ENCODE data around the gene CEBPZ.
"Not testable (repeated sequence)": the region's sequence is repeated elsewhere in the genome, so short reads cannot be mapped to it uniquely, and the experiment has no call there.

The CEBPZ gene

GRCh38 chr2:37231241-37232130 lies at the start of gene CEBPZ, which contains the start of gene NDUFAF7:
Gene CEBPZ (minus strand): TSS chr2:37231596. CDS start chr2:37231567, 29 bp downstream.
Gene NDUFAF7 (plus strand): TSS chr2:37231658. CDS start chr2:37231706, 48 bp downstream.
- peak; percentile 94 for DNase-seq

GRCh38 chr2:37276291-37276690 lies 44.9 kb upstream of the CEBPZ start:
- DNase-seq, result no peak

- DNase-seq, result no peak
These were observed 43.1 kb upstream of the CEBPZ start for GRCh38 chr2:37274359-37274965.

GRCh38 chr2:37271376-37272067 lies 40.1 kb upstream of the CEBPZ start:
- no peak for DNase-seq

GRCh38 chr2:37268111-37268510 lies 36.7 kb upstream of the CEBPZ start:
- no peak for DNase-seq

GRCh38 chr2:37267685-37268084 lies 36.3 kb upstream of the CEBPZ start:
- no peak for DNase-seq

- no peak for DNase-seq
These were observed 32.4 kb upstream of the CEBPZ start for GRCh38 chr2:37263839-37264238.

- no peak for DNase-seq
These were observed 31.1 kb upstream of the CEBPZ start for GRCh38 chr2:37262522-37262921.

- no peak for DNase-seq
These were observed 19.7 kb upstream of the CEBPZ start for GRCh38 chr2:37250869-37251740.

- no peak for DNase-seq
These were observed 14.8 kb upstream of the CEBPZ start for GRCh38 chr2:37246205-37246604.

GRCh38 chr2:37244755-37245154 lies 13.4 kb upstream of the CEBPZ start:
- no peak for DNase-seq

- DNase-seq, result no peak
These were observed 12.6 kb upstream of the CEBPZ start for GRCh38 chr2:37244017-37244416.

GRCh38 chr2:37243435-37243834 lies 12.0 kb upstream of the CEBPZ start:
- DNase-seq, result no peak

GRCh38 chr2:37232131-37232933 lies 936 bp upstream of the CEBPZ start:
- no peak for DNase-seq

- peak; percentile 12 for DNase-seq
These were observed 815 bp downstream of the CEBPZ start for GRCh38 chr2:37230581-37230980.

GRCh38 chr2:37228788-37229187 lies 2.6 kb downstream of the CEBPZ start:
- DNase-seq, result no peak

GRCh38 chr2:37226863-37227262 lies 4.5 kb downstream of the CEBPZ start:
- DNase-seq, result no peak

- not testable (repeated sequence) for DNase-seq
These were observed 6.3 kb downstream of the CEBPZ start for GRCh38 chr2:37225129-37225528.

- no peak for DNase-seq
These were observed 7.3 kb downstream of the CEBPZ start for GRCh38 chr2:37224063-37224462.

- no peak for DNase-seq
These were observed 8.3 kb downstream of the CEBPZ start for GRCh38 chr2:37223131-37223530.

GRCh38 chr2:37219046-37219445 lies 12.3 kb downstream of the CEBPZ start:
- DNase-seq, result no peak

GRCh38 chr2:37215250-37215649 lies 16.1 kb downstream of the CEBPZ start:
- no peak for DNase-seq

Measured in kidney glomerular epithelial cell (primary cell).